AG04449 (cell line): ENCODE data around the gene PRDM2.

Source experiments
- CTCF ChIA-PET: fragments of 350-600 bp; formaldehyde crosslinking; extraction: SDS; loops from one replicate; lab custom pipeline; 2021; ENCODE audit warnings: antibody characterized with exemption; lab: Yijun Ruan, JAX
- POLR2A ChIA-PET: fragments of 400-600, 350-600 bp; formaldehyde crosslinking; extraction: SDS; loops from one replicate; lab custom pipeline; 2020; ENCODE audit warnings: antibody characterized with exemption, inconsistent platforms; lab: Yijun Ruan, JAX
- DNase-seq: peaks from one replicate; pipeline ENCODE4 v3.0.0-alpha.2; 2010; ENCODE audit warnings: low read depth, low spot score
- H3K4me3 ChIP-seq: 2 replicates; pipeline ENCODE4 v1.5.1; 2011; ENCODE audit warnings: low read depth, mild to moderate bottlenecking, control low read depth, low read length
- TF ChIP-seq, protein P1 (sequence below): IDR thresholded peaks from one replicate; pipeline ENCODE4 v1.5.1; 2011; ENCODE audit warnings: mild to moderate bottlenecking, moderate library complexity, low read length, control low read depth, inconsistent platforms; ENCODE audit not compliant: insufficient read depth; ENCODE audit errors: missing control alignments

PRDM2 gene

DNA sequence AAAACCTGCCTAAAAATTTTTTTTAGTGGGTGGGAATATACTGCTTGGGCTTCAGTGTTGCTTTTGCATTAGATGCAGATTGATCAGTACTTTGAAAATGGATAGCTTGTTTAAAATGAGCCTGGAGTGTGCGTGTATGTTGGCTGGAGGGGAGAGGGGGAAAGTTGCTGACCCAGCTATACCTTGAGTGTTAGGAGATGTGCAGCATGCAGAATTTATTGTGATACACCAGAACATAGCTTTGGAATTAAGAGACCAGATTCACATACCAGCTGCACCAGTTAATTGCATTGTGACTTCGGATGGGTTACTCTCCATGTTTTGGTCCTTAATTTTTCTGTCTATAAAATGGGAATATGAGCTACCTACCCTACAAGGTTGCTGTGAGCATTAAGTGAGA is 60.4 kb downstream of the PRDM2 start:
- TF ChIP-seq, protein P1, sequence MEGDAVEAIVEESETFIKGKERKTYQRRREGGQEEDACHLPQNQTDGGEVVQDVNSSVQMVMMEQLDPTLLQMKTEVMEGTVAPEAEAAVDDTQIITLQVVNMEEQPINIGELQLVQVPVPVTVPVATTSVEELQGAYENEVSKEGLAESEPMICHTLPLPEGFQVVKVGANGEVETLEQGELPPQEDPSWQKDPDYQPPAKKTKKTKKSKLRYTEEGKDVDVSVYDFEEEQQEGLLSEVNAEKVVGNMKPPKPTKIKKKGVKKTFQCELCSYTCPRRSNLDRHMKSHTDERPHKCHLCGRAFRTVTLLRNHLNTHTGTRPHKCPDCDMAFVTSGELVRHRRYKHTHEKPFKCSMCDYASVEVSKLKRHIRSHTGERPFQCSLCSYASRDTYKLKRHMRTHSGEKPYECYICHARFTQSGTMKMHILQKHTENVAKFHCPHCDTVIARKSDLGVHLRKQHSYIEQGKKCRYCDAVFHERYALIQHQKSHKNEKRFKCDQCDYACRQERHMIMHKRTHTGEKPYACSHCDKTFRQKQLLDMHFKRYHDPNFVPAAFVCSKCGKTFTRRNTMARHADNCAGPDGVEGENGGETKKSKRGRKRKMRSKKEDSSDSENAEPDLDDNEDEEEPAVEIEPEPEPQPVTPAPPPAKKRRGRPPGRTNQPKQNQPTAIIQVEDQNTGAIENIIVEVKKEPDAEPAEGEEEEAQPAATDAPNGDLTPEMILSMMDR: no peak
- no peak for DNase-seq
- POLR2A ChIA-PET: interaction anchor here (0.8 to 2.0 kb wide), 3 partner anchors 11 to 29 kb away, joined by 3 to 7 read pairs (median 3); no protein-coding TSS in a partner anchor
- CTCF ChIA-PET: no interaction called here
- H3K4me3 ChIP-seq: no peak overlapping the region

DNA sequence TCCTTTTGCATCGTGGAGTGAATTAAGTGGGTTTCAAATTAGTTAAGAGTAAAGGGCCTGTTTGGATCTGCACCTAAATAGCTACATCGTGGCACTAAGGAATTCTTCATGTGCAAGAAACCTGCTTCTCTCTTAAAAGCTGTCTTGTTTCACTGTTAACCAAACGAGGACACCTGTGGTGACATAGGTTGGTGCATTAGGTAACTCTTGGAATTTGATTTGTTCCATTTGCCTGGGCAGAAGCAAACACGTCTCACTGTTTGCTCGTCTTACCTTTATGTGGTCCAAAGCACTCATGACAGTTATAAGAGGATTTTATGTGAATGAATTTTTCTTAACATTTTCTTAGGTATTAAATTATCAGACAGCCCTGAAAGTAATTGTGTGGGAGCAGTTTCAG is 60.9 kb downstream of the PRDM2 start:
- H3K4me3 ChIP-seq: no peak overlapping the region
- CTCF ChIA-PET: no interaction called here
- TF ChIP-seq, protein P1: no peak
- POLR2A ChIA-PET: interaction anchor here (2.0 kb wide), 1 partner anchor 12 kb away, joined by 7 read pairs; no protein-coding TSS in a partner anchor
- DNase-seq: no peak

DNA sequence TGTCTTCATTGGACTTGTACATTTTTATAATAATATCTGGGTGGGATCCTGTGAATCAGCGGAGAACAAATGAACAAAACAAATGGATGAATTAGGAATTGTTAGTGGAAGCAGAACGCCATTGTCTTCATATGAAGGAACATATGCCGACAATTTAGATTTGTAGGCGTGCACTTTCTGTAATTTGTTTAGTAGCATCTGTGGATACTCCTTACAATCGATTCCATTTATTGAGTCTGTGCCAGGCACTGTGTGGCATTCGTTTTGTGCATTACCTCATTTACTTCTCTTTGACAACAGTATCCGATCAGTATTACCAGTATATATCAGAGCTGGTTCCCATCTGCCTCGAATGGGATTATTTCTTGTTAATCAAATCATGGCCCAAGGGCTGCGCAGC is 61.9 kb downstream of the PRDM2 start:
- DNase-seq: no peak
- ChIA-PET CTCF (interaction anchor here (1.0 kb wide), 1 partner anchor 13 kb away, joined by 4 read pairs; no protein-coding TSS in a partner anchor), POLR2A (no interaction called here)
- H3K4me3 ChIP-seq: no peak overlapping the region
- TF ChIP-seq, protein P1: no peak

DNA sequence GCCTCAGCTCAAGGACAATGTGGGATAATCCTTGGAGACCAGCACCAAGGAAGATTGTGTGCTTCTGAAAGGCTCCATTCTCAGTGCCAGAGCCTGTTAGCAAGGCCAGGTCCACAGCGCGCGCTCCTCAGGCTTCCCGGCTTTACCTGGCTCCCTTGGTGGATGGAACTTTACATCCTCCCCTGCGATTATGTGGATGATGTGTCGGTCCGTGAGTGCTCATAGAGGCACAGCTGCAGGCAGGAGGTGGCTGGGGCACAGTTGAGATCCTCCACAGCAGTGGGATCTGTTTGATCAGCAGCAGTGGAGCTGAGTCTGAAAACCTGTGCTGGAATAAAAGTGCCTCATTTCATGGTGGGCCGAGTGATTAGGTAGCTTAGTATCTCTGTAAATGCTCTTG is 62.7 kb downstream of the PRDM2 start:
- CTCF ChIA-PET: no interaction called here
- TF ChIP-seq, protein P1: no peak

DNA sequence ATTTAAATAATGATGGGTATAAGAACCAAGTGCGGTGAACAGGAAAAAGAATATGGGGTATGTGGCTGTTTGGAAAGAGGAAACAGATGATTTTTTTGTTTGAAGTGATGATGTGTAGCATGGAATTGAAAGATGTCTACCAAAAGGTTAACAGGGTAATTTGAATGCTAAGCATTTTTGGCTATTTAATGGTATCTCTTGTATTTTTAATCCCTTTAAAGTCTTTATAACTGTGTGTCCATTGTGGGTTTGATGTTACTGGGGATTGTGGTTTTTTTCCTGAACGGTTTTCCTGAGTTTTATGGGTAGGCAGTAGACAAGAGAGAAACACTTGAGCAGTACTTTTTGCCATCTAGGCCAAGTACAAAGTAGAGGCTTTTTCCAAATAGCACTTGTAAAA is 63.2 kb downstream of the PRDM2 start:
- TF ChIP-seq, protein P1: no peak
- POLR2A ChIA-PET: no interaction called here
- CTCF ChIA-PET: no interaction called here
- no peak overlapping the region for H3K4me3 ChIP-seq
- no peak for DNase-seq

More for the DNA sequence above, 62.7 kb downstream of the PRDM2 start:
- no peak for DNase-seq
- POLR2A ChIA-PET: no interaction called here
- no peak overlapping the region for H3K4me3 ChIP-seq

DNA sequence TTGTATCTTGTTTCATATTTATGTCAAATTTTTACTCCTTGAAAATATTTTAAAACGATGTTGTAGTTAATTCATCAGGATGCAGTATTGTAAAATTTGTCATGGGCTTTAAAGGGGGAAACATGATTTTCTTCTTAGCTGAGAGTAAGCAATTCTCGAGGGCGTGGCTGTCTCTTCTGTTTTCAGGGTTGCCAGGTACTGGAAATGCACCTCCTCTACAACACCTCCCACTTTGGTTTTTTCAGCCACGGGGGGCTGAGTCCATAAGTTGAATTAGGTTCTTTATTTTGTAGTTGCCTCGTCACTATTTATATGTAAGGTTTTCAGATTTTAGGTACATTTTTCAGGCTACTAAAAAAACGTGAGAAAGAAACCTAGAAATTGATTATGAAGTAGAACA is 64.0 kb downstream of the PRDM2 start:
- ChIA-PET CTCF (interaction anchor here (2.9 to 3.6 kb wide), 2 partner anchors 8 to 50 kb away, joined by 8 to 18 read pairs; no protein-coding TSS in a partner anchor), POLR2A (interaction anchor here (1.4 kb wide), 1 partner anchor 16 kb away, joined by 3 read pairs; no protein-coding TSS in a partner anchor)
- no peak overlapping the region for H3K4me3 ChIP-seq
- DNase-seq: no peak
- TF ChIP-seq, protein P1: no peak
